ENCODE measurements around the gene GTF2H4. TPM values are rescaled to one million over a fixed set of nuclear protein-coding genes. Genes with fewer than 3 reads are reported as not detected.
A peak's percentile ranks its signal among the peaks of the same experiment; 100 is the strongest.

Gene GTF2H4
- total RNA-seq, 1 experiment from 2014 or later, result 13.7 TPM

DNA sequence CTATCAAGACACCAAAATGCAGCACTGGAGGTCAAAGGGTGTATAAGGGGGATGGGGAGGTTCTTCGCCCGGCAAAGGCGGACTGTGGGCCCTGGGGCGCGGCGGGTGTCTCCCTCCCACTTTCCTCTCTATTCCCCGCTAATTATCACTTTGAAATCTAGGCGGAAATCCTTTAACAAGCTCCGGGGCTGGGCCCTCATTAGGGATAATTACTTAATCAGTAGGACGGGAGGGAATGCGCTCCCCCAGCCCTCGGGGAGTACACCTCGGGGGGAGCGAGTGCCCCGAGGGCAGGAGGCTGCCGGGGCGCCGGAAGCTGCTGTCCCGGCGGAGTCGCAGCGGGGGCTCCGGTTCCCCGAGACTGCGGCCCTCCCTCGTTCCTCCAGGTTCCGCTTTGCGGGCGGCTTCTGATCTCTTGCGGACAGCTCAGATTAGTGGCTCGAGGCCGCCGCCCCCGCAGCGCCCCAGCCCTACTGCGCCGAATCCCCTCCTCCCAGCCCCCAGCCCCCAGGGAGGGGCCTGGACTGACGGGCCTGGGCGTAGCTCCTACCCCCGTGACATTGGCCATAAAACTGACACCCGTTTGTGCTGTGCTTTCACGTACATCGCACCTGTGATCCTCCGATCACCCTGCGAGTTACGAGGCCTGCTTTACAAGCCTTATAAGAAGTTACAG lies 47.5 kb downstream of the GTF2H4 start:
- DNase-seq (ENCODE audit: low read depth), result peak; percentile 55

DNA sequence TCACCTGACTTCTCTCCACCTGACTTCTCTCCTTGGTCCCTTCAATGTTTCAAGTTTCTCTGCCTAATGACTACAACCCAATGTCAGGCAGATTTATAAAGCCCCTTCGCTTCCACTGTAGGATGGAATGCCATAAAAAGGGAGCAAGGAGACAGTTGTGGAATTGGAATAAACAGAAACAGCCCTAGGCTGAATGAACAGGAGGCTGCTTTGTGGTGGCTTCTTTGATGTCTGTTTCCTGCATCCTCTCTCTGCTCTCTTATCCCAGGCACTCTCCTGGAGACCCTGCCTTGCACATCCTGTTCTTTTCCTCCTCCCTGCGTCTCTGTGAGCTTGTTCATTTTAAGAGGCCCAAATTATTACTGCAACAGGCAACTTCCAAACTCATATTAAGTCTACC lies 49.7 kb downstream of the GTF2H4 start:
- no peak for DNase-seq (ENCODE audit: low read depth)

DNA sequence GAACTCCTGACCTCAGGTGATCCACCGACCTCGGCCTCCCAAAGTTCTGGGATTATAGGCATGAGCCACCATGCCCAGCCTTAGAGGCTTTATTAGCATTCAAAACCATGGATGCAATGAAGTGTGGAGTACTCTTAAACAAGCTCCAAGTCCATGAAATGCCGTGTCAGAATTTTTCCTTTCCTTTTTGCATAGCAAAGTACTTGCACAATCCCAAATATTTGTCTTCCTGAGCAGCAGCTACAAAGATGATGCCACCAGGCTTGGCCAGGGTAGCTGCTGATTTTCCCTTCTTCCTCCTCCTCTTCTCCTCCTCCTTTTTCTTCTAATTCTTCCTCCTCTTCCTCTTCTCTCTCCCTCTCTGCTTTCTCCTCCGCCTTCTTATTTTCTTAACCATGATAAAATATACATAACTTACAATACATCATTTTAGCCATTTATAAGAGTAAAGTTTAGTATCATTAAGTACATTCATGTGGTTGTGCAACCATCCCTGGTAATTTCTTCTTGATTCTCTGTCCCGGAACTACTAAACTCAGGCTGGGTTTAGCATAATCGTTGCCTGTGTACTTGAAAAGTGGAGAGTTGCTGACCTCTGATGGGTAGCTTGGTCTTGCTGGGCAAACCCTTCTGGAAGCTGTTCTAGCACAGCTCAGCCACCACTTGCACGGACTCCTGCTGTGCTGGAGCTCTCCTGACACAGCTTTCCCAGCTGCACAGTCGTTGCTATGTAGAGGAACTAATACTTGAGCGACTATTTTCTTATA lies 53.1 kb downstream of the GTF2H4 start:
- DNase-seq (ENCODE audit: low read depth), result no peak

DNA sequence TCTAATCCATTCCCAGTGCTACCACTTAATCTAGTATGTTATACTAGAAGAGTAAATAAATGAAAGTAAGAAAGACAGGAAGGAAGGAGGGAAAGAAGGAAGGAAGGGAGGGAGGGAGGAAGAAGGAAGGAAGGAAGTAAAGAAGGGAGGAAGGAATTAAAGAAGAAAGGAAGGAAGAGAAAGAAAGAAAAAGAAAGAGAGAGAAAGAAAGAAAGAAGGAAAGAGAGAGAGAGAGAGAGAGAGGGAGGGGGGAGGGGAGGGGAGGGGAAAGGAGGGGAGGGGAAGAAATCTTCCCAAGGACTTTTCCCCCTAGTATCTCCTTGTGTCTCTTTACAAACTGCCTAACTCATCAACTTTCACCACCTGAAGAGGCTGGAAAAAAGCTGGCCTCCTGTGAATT lies 54.7 kb downstream of the GTF2H4 start:
- DNase-seq (ENCODE audit: low read depth), result no peak

DNA sequence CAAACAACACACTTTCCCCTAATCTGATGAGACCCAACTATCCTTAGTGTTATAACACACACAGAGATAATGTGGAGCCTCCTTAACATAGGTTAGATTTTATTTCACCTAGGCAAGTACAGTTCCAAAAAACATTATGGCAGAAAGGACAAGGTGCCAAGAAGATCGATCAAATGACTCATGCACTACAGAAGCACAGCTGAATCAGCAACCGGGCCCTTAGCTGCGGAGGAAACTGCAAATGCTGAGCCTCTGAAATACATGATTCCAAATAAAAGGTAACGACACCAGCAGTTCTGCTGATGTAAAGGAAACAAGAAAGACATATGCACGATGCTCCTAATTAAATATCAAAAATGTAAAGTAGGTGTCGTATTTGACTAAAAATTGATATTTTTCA lies 55.6 kb downstream of the GTF2H4 start:
- DNase-seq (ENCODE audit: low read depth), result peak; percentile 55

Other genes starting within 250 kb of the GTF2H4 start
- 59.9 and 87.0 TPM in 2 replicates for gene DHX16, start 235.2 kb upstream of the GTF2H4 start, total RNA-seq (2014; rRNA removed; shearing (Covaris generic))
- gene PPP1R18, start 221.6 kb upstream of the GTF2H4 start, total RNA-seq (2014; rRNA removed; shearing (Covaris generic)), result 71.6 and 77.5 TPM in 2 replicates
- gene NRM, start 217.2 kb upstream of the GTF2H4 start, total RNA-seq (2014; rRNA removed; shearing (Covaris generic)), result 7.5 and 7.8 TPM in 2 replicates
- 12.6 and 21.9 TPM in 2 replicates for gene MDC1, start 190.9 kb upstream of the GTF2H4 start, total RNA-seq (2014; rRNA removed; shearing (Covaris generic))
- gene TUBB, start 187.9 kb upstream of the GTF2H4 start, total RNA-seq (2014; rRNA removed; shearing (Covaris generic)), result 1,353 and 1,355 TPM in 2 replicates
- gene FLOT1, start 165.5 kb upstream of the GTF2H4 start, total RNA-seq (2014; rRNA removed; shearing (Covaris generic)), result 370 and 430 TPM in 2 replicates
- gene IER3, start 163.7 kb upstream of the GTF2H4 start, total RNA-seq (2014; rRNA removed; shearing (Covaris generic)), result 344 and 350 TPM in 2 replicates
- 12.7 and 25.0 TPM in 2 replicates for gene DDR1, start 23.7 kb upstream of the GTF2H4 start, total RNA-seq (2014; rRNA removed; shearing (Covaris generic))
- gene VARS2, start 6.0 kb downstream of the GTF2H4 start, total RNA-seq (2014; rRNA removed; shearing (Covaris generic)), result 18.8 and 23.5 TPM in 2 replicates
- not detected in 2 replicates for gene SFTA2, start 24.0 kb downstream of the GTF2H4 start, total RNA-seq (2014; rRNA removed; shearing (Covaris generic))
- not detected in 2 replicates for gene MUCL3, start 32.8 kb downstream of the GTF2H4 start, total RNA-seq (2014; rRNA removed; shearing (Covaris generic))
- not detected in 2 replicates for gene MUC21, start 75.5 kb downstream of the GTF2H4 start, total RNA-seq (2014; rRNA removed; shearing (Covaris generic))
- gene MUC22, start 102.3 kb downstream of the GTF2H4 start, total RNA-seq (2014; rRNA removed; shearing (Covaris generic)), result not detected in 2 replicates
- not detected in 2 replicates for gene C6orf15, start 204.4 kb downstream of the GTF2H4 start, total RNA-seq (2014; rRNA removed; shearing (Covaris generic))
- gene PSORS1C1, start 206.6 kb downstream of the GTF2H4 start, total RNA-seq (2014; rRNA removed; shearing (Covaris generic)), result 0.23 and 1.5 TPM in 2 replicates
- not detected in 2 replicates for gene CDSN, start 212.2 kb downstream of the GTF2H4 start, total RNA-seq (2014; rRNA removed; shearing (Covaris generic))
- gene PSORS1C2, start 230.9 kb downstream of the GTF2H4 start, total RNA-seq (2014; rRNA removed; shearing (Covaris generic)), result not detected in 2 replicates
- 41.5 and 42.0 TPM in 2 replicates for gene CCHCR1, start 249.6 kb downstream of the GTF2H4 start, total RNA-seq (2014; rRNA removed; shearing (Covaris generic))